Inflammatory macrophage (primary cell): ENCODE results near the gene FCHO1.

ENCODE experiments used
- DNase-seq, 2 donors: peaks; one replicate each; pipeline ENCODE4 v3.0.0-alpha.2; 2020 to 2022

FCHO1 gene

DNA sequence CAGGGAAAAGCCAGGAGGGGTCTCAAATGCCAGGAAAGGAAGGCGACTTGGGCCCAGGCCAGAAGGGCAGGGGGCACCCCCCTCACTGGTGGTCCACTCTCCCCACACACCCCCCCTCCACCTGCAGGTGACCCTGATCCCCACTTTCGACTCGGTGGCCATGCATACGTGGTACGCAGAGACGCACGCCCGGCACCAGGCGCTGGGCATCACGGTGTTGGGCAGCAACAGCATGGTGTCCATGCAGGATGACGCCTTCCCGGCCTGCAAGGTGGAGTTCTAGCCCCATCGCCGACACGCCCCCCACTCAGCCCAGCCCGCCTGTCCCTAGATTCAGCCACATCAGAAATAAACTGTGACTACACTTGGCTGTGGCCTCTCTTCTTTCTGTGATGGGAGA lies 17.1 kb upstream of the FCHO1 start:
- no peak for DNase-seq

DNA sequence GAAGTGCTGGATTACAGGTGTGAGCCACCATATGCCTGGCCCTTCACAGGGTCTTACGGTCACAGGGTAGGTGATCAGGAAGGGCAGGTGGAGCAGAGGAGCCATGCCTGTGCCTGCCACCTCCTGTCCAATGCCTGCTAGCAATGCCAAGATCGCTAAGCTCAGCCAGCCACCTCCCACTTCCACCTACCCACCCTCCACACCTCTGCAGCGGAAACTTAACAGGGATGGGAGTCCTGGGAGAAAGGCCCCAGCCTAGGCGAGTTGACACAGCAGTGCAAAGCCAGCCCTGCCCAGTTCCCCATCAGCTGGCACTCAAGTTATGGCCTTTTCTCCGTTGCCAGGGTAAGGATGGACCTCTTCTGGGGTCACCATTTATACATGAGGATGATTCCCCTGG lies 15.9 kb upstream of the FCHO1 start:
- no peak for DNase-seq

DNA sequence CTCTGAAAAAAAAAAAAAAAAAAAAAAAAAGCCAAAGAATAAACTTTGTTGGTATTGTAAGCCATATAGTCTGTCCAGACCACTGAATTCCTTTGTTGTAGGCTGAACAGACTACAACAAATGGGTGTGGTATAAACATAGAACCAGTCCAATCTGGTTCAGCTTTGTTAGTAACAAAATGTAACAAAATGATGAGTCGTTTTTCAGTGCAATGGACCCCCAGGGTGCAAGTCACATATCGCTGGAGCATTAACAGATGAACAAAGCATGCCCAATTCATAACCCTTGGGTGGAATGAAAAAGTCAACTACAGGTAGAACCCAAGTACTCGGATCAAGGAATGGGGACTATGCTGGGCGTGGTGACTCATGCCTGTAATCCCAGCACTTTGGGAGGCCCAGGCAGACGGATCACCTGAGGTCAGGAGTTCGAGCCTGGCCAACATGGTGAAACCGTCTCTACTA lies 13.6 kb upstream of the FCHO1 start:
- DNase-seq, result no peak

DNA sequence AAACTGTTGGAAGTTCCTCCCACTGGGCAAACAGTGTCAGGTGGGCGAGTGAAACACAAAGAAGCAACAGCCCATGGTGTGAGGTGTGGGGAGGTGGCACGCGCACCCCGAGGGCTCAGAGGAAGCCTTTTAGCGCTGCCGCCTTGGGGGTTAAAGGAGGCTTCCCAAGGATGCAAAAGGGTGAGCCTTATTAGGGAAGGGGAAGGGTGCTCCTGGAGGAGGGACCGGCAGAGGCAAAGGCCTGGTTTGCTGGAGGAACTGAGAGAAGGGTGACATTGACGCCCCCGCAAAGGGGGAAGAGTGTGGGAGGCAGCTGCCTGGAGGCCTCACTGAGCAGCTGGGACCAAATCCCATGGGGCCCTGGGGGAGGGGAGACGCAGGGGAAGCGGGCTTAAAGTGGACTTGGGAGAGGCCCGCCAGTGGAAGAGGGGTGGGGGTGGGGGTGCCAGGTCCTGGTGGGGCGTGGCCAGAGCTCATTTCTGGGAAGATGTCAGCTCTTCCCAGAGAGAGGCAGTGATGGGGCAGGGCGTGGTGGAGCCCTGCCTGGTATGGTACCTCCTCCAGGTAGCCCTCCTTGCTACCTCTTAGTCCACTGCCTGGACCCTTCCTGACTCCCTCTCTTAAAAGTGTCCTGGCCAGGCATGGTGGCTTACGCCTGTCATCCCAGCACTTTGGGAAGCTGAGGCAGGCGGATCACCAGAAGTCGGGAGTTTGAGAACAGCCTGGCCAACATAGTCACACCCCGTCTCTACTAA lies 12.0 kb upstream of the FCHO1 start:
- DNase-seq, result peak; percentile 87 to 92

DNA sequence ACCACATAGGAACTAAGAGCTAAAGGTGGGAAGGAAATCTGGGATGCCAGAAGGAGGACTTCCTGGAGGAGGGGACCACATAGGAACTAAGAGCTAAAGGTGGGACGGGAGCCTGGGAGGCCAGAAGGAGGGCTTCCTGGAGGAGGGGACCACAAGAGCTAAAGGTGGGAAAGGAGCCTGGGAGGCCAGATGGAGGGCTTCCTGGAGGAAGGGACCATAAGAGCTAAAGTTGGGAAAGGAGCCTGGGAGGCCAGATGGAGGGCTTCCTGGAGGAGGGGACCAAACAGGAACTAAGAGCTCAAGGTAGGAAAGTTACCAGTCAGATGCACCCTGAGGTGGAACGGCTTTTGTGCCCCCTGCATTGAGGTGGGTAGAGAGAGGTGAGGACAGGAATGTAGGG lies 9.8 kb upstream of the FCHO1 start:
- no peak for DNase-seq

DNA sequence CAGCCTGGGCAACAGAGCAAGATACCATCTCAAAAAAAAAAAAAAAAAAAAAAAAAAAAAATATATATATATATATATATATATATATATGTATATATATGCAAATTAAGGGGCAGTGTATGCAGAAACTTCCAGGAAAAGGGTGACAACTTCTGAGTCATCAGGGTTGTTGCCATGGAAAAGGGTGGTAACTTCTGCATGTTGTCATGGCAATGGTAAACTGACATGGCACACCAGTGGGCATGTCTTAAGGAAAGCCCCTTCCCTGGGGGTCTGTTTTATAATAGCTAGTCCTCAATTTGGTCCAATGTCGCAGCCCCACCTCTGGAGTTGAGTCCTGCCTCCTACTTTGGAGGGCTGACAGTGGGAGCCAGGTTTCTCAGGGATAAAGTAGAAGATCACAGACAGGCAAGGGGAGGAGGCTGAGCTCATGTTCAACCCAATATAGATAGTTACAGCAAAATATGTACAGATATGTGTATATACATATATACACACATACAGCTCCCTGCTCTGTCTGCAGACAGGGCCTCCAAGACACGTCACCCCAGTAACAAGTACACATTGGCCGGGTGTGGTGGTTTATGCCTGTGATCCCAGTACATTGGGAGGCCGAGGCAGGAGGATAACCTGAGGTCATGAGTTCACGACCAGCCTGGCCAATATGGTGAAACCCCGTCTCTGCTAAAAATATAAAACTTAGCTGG lies 7.2 kb upstream of the FCHO1 start:
- peak; percentile 58 to 72 for DNase-seq

DNA sequence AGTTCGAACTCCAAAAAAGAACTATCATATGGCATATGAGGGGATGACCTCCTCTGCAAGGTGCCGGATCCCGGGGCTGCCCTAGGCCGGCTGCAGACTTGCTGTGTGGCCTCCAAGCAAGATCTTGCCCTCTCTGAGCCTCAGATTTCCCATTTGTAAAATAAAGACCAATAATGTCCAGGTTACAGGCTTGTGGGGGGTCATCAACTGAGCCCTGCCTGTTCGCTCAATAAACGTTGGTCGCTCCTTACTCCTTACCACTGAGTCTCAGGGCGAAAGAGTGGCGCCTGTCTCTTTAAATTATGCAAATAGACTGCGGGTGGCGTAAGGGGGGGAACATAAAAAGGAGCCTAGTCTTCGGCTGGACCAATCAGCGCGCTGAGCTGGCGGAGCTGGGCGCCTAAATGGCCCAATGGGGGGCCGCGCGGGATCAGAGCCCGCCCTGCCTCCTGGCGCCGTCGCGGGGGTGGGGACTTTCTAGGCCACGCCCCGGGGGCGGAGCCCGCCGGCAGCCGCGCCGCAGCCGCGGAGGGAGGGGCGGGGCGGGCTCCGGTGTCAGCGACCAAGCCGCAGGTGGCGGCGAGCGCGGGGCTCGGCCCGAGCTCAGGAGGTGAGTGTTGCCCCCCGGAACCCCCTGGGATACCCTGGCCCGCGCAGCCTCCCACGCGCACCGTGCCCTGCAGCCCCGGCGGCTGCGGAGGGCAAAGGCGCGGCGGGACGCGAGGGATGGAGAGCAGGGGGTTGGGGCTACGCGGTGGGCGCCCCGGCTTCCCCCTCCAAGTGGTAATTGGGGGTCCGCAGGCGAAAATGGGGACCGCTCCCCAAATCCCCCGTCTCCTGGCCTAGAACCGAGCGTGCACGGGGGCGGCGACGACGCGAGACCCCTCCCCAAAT lies 3.8 kb upstream of the FCHO1 start:
- peak; percentile 97 to 98 for DNase-seq

DNA sequence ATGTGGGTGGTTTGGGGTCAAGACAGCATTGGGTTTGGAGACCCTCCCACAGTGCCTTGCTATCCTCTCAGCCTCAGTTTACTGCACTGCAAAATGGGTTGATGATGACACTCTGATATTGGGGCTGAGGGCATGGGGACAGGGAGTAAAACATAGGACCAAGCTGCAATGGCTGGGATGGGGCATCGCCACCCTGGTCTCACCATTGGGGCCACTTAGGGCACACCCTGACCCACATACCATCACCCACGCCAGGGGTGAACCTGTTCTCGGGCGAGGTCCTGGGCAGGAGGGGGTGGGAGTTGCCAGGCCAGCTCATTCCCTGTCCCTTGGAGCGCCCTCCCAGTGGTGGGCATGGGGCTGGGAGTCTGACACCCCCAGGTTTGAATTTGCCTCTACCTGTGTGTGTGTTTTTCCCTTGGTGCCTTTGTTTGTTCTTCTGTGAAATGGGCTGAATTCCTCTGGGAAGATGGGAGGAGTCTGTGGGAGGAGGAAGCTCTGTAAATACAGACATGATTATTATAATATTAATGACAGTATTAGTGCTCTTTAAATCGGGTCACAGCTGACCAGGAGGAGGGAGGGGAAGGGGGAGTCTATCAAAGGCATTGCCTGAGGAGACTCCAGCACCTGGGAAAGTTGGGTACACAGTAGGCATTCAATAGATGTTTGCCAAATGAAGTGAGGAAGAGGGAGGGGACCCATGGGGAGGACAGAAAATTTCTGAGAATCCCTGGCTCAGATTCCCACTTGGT lies 2.2 kb upstream of the FCHO1 start:
- no peak for DNase-seq

DNA sequence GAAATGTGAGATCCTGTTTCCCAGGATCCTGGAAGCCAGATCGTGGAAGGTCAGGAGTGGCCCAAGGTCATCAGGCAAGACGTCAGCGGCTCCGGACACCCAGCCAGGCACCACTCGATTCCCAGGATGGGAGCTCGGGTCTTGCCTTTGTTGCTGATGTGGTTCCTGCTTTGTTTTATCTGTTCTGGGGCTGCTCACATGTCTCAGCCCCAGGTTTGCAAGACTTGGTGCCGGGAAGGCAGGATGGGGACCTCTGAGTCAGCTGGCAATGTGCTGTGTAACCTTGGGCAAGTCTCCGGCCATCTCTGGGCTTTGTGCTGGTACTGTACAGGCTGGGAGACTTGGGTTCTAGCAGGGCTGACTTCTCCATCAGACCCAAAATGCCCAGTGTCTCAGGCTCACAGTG lies 1.4 kb upstream of the FCHO1 start:
- peak; percentile 22 to 24 for DNase-seq

DNA sequence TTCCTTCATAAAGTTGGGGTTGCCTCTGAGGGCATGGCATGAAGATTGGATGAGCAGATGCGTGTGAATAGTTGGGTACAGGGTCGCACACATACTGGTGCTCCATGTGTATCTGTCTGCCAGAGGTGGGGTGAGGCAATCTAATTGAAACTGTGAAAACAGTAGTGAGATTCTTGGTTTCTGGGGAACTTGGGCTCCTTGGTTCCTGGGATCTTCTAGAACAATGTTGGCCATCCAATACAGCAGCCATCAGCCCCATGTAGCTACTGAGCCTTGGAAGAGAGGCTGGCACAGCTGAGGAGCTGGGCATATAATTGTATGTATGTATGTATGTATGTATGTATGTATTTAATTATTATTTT lies 616 bp downstream of the FCHO1 start:
- DNase-seq, result peak; percentile 32 to 51

DNA sequence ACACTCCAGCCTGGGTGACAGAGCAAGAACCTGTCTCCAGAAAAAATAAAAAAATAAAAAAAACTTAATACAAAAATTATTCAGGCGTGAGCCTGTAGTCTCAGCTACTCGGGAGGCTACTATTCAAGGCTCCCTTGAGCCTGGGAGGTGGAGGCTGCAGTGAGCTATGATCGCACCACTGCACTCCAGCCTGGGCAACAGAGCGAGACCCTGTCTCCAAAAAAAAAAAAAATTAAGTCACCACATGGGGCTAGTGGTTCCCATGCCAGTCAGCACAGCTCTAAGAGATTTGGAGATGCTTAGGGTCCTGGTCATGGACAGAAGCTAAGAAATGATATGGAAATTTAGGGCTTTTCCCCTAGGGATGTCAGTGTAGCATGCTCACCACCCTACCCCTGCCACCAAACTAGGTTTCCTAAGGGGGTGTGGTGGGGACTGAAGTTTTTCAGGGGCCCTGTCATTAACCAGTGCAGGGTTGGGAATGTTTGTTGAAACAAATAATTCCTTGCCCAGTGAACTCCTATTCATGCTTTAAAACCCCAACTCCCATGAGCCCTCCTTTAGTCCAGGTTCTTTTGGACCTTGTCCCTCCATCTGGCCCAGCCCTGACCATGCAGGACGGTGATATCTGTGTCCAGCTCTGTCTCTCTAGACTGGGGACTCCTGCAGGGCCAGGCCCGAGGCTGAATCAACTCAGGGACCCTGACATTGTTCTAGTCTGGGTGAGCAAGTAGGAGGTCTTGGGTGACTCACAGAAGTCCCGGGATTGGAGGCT lies 1.8 kb downstream of the FCHO1 start:
- no peak for DNase-seq

DNA sequence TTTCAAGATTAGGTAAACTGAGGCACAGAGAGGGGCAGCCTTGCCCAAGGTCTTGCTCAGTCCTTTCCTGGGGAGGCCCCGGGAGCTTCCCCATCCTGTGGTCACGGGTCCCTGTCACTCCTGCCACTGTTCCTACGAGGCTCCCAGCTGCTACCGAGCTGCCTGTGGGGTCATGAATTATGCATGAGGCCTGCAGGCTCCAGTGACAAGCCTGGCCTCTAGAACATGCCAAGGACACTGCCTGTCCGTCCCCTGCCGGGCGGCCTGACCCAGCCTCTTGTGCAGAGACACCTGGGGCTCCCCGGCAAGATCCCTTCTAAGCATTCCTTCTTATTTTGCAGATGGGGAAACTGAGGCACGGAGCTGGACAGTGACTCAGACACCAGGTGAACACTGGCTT lies 2.7 kb downstream of the FCHO1 start:
- DNase-seq, result peak in 1 of 2 donors; percentile 48

DNA sequence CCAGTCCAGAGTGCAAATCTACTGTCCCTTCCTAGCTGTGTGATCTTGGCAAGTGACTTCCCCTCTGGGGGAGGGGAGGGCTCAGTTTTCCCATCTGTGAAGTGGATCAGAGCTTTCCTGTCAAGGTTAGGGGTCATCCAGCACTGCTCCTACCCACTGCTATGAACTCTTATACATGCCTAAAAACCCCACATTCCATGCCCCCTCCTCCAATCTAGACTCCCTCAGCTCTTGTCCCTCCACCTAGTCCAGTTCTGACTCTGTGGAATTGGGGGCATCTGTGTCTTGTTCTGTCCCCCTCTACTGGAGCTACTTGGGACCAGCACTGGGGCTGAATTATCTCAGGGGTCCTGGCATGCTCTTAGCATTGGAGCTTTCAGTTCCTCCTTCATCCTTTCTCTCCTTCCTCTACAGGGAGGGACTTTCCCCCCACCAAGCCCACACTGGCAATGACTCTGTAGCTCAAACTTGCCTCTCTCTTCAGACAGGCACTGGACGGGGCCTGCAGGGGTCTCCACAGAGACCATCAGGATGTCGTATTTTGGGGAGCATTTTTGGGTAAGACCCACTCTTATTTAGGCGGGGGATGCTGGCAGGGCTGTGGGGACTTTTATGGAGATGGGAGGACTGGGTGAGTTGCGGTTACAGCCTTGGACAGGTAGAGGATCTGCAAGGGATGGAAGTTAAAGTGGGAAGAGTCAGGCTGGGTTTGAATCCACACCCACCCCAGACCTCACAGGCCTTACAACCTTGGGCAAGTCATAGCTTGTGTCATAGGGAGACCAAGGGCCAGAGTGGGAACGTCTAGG lies 3.6 kb downstream of the FCHO1 start:
- DNase-seq, result peak; percentile 21 to 37

DNA sequence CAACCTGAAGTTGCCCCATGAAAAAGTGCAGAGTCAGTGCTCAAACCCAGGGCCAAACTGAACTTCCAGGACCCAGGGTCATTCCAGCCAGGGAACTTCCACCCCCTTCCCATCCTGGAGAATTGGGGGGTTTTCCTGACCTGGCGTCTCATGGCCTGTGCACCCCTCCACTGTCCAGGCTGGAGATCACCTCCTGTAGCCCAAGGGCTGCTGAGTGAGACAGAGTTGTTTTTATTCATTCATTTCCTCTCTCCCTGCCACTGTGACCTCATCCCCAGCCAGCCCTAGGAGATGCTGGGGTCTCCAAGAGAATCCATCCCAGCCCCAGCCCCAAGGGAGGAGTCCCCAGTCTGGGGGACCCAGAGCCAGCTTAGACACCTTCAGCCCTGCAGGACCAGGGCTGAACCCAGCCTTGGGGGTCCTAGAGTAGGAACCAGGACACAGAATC lies 4.2 kb downstream of the FCHO1 start:
- DNase-seq, result no peak

DNA sequence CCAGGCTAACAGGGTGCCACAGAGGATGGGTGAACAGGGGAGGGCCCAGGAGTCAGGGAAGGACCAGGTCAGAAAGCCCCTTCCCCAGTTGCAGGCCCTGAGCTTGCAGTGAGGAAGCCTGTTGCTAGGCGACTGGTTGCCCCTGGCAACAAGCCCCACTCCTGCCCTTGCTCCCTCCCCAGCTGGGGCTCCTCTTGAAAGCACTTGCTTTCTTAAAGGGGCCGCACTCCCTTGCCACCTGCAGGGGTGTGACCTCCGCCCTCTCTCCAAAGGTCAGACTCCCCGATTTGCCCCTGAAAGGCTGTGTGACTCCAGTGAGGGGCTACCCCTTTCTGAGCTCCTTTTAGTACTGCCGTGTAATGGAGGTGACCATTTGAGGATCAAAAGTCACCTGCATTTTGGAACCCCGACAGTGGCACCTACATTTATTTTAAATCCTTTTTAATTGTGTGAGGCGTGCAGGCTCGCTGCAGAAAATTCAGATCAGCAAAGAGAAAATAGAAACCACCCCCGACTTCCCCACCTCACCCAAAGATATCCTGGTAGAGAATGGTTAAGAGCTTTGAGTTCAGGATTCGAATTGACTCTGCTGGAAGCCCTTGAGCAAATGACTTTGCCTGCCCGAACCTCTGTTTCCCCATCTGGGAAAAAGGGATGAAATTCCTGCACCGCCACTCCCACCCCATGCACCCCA lies 4.8 kb downstream of the FCHO1 start:
- no peak for DNase-seq

DNA sequence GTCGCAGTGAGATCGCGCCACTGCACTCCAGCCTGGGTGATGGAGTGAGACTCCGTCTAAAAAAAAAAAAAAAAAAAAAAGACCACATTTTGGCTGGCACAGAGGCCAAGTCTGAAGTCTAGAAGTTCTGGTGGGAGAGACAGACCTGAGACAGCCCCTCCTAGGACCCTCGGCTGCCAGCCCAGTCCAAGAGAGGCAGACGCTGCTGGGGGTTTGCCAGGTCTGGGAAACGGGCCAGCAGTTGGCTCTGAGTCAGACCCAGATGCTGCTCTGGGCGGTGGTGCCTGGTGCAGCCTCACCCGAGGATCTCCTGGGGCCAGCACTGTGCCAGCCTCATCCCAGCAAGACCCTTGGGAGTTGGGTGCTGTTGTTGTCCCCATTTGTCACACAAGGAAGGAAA lies 5.8 kb downstream of the FCHO1 start:
- DNase-seq, result no peak

DNA sequence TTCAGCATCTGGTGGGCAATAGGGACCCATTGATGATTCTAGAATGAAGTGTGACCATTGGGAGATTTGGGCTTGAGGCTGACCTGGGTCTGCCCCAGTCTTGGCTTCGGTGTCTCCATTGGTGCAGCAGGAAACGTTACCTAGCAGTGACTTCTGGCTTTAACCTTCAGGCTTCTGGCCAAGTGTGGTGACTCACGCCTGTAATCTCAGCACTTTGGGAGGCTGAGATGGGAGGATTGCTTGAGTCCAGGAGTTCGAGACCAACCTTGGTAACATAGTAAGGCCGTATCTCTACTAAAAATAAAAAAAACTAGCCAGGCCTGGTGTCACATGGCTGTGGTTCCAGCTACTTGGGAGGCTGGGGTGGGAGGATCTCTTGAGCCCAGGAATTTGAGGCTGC lies 7.2 kb downstream of the FCHO1 start:
- no peak for DNase-seq

DNA sequence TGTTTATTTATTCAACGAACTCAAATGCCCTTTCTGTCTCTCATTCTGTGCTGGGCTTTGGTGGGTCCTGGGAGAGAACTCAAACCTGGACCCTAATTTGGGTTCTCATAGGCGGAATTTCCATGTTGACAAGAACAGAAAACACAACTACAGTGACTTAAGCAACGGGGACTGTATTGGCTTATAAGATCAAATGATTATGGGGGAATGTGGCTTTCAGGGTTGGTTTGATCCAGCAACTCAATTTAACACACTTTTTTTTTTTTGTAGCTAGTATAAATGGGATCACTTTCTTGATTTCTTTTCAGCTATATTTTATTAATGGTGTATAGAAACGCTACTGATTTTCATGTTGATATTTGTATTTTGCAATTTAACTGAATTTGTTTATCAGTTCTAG lies 9.9 kb downstream of the FCHO1 start:
- DNase-seq, result no peak

DNA sequence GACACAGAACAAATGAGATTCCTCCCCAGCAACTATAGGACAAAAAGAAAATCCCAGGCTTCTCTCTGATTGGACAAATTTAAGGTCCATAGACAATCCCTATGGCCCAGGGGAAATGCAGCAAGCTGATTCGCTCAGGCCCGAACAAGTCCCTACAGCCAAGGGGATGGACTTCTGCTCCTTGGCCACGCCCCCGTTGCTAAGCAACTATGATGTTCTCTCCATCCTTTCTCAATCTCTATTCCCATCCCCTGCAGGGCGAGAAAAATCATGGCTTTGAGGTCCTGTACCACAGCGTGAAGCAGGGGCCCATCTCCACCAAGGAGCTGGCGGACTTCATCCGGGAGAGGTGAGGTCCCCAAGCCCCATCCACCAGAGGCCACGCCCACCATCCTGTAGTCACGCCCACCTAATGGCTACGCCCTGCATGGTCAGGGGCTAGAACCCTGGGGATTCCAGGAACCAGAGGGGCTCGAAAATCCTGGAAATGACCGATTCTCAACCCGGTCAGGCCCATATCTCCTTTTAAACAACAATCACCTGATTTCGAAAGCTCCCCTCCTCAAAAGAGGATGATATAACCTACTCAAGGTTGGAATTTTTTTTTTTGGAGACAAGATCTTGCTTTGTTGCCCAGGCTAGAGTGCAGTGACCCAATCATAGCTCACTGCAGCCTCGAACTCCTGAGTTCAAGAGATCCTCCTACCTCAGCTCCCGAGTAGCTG lies 11.4 kb downstream of the FCHO1 start:
- DNase-seq, result peak; percentile 65 to 68
